Activated T-helper 17 cell treated with anti-CD3 and anti-CD28 coated beads, Interleukin-2, amount 50 U/mL, for 72 hours (primary cell): ENCODE data around the gene MPZL2. TPM values are rescaled to one million over a fixed set of nuclear protein-coding genes. Genes with fewer than 3 reads are reported as not detected.

Experiments
- ATAC-seq: fragments of 150-1000 bp; cut with Tn5 transposase; replicated peaks from 2 replicates; pipeline ENCODE4 v1.10.0; 2021; ENCODE audit warnings: mild to moderate bottlenecking, moderate library complexity
- H3K27ac Mint-ChIP-seq: one replicate; pipeline ENCODE4 v1.8.0; 2022; ENCODE audit warnings: mixed read lengths
- H3K27me3 Mint-ChIP-seq: one replicate; pipeline ENCODE4 v1.8.0; 2022; ENCODE audit warnings: mixed read lengths
- H3K36me3 Mint-ChIP-seq: one replicate; pipeline ENCODE4 v1.8.0; 2022; ENCODE audit warnings: low read depth, mild to moderate bottlenecking, mixed read lengths
- H3K4me1 Mint-ChIP-seq: one replicate; pipeline ENCODE4 v1.8.0; 2022; ENCODE audit warnings: mixed read lengths
- H3K4me3 Mint-ChIP-seq: one replicate; pipeline ENCODE4 v1.8.0; 2022; ENCODE audit warnings: mild to moderate bottlenecking, mixed read lengths
- H3K9me3 Mint-ChIP-seq: one replicate; pipeline ENCODE4 v1.8.0; 2022; ENCODE audit warnings: mixed read lengths
- total RNA-seq, 2 donors: library from RNA; stranded (reverse); gene quantifications; one replicate each; pipeline ENCODE4 v1.2.3, GENCODE V29; 2022

The MPZL2 gene
- total RNA-seq, 2 donors from 2014 or later, result 2.8 to 21.7 TPM

DNA sequence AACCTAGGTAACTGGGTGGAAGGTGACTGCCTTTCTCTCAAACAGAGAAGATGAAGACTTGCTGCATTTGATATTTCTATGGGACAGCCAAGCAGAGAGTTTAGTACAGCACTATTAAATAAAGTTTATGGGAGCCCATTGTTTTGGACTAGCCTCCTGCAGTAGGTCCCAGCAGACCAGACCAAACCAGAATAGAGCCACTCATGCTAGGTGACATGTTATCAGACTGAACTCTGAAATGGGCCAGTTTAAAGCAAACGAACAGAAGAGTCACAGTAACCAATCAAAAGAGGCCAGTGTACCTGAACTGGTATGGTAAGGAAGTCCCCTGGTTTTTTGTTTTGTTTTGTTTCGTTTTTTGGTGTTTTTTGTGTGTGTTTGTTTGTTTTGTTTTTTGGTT, 7.9 kb upstream of the MPZL2 start:
- ATAC-seq, result no peak
- Mint-ChIP-seq H3K4me3 (no peak overlapping the region), H3K27ac (no peak overlapping the region), H3K9me3 (no peaks in the 10 kb centered on the region), H3K4me1 (peaks cover 18% of the 10 kb centered on the region), H3K27me3 (no peaks in the 10 kb centered on the region), H3K36me3 (no peaks in the 10 kb centered on the region)

DNA sequence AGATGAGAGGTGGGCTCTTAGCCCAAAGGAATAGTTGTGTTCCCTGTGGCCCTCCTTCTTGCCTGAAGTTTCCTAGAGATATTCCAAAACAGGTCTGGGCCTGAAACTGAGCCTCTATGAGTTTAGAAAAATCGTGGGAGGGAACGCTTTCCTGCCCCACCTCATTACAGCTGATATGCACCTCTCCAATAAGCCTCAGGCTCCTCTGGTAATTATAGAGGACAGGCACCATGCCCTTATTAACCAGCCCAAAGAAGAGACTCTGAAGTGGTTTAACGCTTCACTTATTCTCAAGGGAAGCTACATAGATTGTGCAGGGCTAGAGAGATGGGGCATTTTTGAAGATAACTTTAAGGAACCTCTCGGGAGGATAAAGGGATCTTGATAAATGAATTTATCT, 3.4 kb upstream of the MPZL2 start:
- ATAC-seq, result no peak
- peaks cover 15% of the 10 kb centered on the region for H3K4me1 Mint-ChIP-seq
- no peaks in the 10 kb centered on the region for H3K36me3 Mint-ChIP-seq
- no peaks in the 10 kb centered on the region for H3K9me3 Mint-ChIP-seq
- no peak overlapping the region for H3K27ac Mint-ChIP-seq
- H3K27me3 Mint-ChIP-seq, result no peaks in the 10 kb centered on the region
- no peak overlapping the region for H3K4me3 Mint-ChIP-seq

DNA sequence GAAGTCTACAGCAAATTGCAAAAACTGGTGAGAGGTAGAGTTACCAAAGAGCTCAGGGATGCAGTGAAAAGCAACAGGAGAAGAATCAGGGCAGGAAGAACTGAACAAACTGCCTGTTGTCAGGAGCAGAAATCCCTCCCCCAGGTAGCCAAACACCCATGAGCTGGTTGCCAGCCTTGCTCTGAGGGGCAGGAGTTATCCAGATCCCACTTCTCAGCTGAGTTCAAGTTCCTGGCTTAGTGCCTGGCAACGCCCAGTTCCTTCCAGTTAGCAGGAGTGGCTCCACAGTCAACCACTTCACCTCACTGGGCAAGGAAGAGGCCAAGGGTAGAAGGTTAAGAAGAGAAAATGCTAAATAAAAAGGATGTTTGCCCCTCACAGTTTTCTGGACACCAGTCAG, 1.9 kb upstream of the MPZL2 start:
- Mint-ChIP-seq H3K4me1 (peaks cover 9% of the 10 kb centered on the region), H3K9me3 (no peaks in the 10 kb centered on the region), H3K4me3 (no peak overlapping the region), H3K27me3 (no peaks in the 10 kb centered on the region), H3K36me3 (peaks cover 11% of the 10 kb centered on the region), H3K27ac (peak overlapping the region; percentile 9)
- no peak for ATAC-seq

DNA sequence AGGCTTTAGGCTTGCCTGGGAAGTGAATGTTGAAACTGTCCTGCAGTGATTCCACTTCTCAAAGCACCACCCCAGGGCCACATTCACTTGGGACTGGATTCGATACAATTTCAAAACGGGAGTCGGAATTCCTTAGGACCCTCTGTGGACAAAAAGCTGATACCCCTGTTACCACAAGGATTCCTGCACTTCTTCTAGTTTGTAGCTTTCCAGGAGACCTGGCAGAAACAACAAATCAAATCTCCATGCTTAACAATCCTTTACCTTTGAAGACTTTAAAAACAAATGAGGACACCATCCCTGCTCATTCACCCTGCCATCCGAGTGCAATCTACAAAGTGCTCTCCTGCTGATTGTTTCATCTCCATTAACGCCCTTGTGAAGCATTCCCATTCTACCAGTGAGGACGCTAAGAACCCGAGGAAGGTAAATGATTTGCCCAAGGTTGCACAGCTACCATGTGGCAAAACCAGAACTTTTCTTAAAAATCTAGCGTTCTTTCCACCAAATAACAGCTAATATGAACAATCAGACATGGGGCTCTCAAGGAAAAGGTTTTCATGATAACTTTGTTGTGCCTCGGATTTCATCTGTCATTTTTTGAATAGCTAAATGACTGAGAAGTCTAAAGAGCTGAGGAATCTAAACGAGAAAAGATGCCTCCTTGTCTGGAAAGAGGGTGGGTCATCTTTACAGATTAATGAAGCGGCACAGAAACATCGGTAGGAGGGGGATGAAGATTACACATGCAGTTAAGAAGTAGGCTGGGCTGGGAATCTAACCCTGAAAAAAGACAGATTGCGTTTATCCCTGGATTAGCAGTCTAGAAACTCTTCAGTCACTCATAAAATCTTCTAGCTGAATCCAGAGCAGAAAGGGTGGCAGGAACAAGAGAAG, 720 bp upstream of the MPZL2 start:
- Mint-ChIP-seq H3K9me3 (no peaks in the 10 kb centered on the region), H3K27me3 (no peaks in the 10 kb centered on the region), H3K27ac (peak overlapping the region; percentile 60), H3K36me3 (peaks cover 15% of the 10 kb centered on the region), H3K4me1 (peaks cover 19% of the 10 kb centered on the region), H3K4me3 (peak overlapping the region; percentile 81)
- ATAC-seq, result no peak

DNA sequence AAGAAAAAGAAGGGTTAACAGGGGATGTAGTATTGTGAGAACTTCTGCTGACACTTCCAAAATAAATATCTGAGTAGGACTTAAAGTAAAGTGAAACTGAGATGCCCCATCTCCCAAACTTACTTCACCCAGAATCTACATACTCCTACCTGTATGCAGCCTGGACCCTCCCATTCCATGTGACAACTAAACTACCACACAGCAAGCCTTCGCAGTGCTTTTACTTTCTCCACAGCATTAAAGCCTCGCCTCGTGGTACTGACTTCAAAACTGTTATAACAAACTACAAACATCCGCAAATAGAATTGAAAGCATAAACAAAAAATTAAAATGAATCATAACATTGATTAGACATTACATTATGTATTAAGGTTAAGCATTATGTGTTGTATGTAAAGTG, 985 bp downstream of the MPZL2 start:
- H3K27ac Mint-ChIP-seq, result peak overlapping the region; percentile 51
- H3K36me3 Mint-ChIP-seq, result peaks cover 26% of the 10 kb centered on the region
- ATAC-seq, result no peak
- H3K4me1 Mint-ChIP-seq, result peaks cover 20% of the 10 kb centered on the region
- H3K27me3 Mint-ChIP-seq, result no peaks in the 10 kb centered on the region
- H3K4me3 Mint-ChIP-seq, result peak overlapping the region; percentile 81
- no peaks in the 10 kb centered on the region for H3K9me3 Mint-ChIP-seq

DNA sequence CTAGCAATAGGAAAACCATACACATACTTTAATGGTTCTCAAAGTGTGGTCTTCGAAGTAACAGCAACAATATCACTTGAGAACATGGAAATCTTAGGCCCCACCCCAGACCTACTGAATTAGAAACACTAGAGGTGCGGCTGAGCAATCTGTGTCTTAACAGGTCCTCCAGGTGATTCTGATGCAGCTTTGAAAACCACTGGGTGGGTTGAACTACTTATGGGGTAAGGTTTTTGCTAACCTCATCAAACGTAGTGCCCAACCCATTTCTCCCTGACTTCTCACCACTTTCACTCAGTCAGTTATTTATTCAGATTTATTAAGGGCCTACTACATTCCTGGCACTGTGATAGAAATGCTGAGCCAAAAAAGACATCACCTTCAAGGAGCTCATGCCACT, 3.7 kb downstream of the MPZL2 start:
- Mint-ChIP-seq H3K9me3 (no peaks in the 10 kb centered on the region), H3K4me3 (peak overlapping the region; percentile 6), H3K4me1 (peaks cover 20% of the 10 kb centered on the region), H3K27me3 (no peaks in the 10 kb centered on the region), H3K27ac (no peak overlapping the region), H3K36me3 (peaks cover 36% of the 10 kb centered on the region)
- ATAC-seq, result peak; percentile 34

DNA sequence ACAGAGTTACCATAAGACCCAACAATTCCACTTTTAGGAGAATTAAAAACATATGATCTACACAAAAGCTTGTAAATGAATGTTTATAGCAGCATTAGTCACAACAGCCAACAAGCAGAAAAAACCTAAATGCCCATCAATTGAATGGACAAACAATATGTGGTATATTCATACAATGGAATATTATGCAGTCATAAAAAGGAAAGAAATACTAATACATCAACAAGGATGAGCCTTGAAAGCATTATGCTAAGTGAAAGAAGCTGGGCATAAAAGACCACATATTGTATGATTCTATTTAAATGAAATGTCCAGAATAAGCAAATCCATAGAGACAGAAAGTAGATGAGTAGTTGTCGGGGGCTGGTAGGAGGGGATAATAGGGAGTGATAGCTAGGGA, 5.0 kb downstream of the MPZL2 start:
- H3K36me3 Mint-ChIP-seq, result peaks cover 36% of the 10 kb centered on the region

DNA sequence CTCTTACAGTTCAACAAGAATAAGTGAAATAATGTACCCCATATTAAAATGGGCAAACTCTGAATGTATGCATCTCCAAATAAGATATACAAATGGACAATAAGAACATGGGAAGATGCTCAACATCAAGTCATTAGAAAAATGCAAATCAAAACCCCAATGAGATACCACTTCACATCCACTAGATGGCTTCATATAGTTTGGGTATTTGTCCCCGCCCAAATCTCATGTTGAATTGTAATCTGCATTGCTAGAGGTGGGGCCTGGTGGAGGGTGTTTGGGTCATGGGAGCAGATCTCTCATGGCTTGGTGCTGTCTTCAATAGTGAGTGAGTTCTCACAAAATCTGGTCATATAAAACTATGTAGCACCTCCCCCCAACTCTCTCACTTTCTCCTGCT, 5.7 kb downstream of the MPZL2 start:
- H3K9me3 Mint-ChIP-seq, result no peaks in the 10 kb centered on the region
- no peak overlapping the region for H3K4me3 Mint-ChIP-seq
- H3K27ac Mint-ChIP-seq, result no peak overlapping the region
- H3K27me3 Mint-ChIP-seq, result no peaks in the 10 kb centered on the region
- peaks cover 15% of the 10 kb centered on the region for H3K4me1 Mint-ChIP-seq
- ATAC-seq, result peak; percentile 44
- peaks cover 36% of the 10 kb centered on the region for H3K36me3 Mint-ChIP-seq

More for the DNA sequence above, 5.0 kb downstream of the MPZL2 start:
- Mint-ChIP-seq H3K4me3 (no peak overlapping the region), H3K9me3 (no peaks in the 10 kb centered on the region), H3K27me3 (no peaks in the 10 kb centered on the region), H3K27ac (no peak overlapping the region), H3K4me1 (peaks cover 16% of the 10 kb centered on the region)
- ATAC-seq, result no peak

DNA sequence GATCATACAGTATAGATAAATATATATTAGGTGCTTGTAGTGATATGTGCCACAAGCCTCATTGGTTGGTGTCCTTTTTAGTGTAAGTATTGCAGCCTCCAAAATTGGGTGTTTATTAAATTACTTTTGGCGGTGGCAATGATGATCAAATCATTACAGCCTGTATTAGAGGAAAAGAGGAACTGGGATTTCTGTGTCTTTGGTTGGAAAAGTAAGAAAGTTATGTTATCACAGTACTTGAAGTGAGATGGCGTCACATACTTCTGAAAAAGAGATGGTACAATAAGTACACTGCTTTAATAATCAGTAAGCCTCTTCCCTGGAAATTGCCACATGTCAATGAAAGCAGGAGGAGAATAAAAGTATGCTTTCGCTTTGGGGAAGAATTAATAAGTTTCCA, 11.4 kb downstream of the MPZL2 start:
- Mint-ChIP-seq H3K36me3 (peaks cover 35% of the 10 kb centered on the region), H3K4me1 (peaks cover 10% of the 10 kb centered on the region), H3K27me3 (no peaks in the 10 kb centered on the region), H3K27ac (peak overlapping the region; percentile 99), H3K9me3 (peaks cover 2% of the 10 kb centered on the region), H3K4me3 (peak overlapping the region; percentile 98)
- ATAC-seq, result no peak

DNA sequence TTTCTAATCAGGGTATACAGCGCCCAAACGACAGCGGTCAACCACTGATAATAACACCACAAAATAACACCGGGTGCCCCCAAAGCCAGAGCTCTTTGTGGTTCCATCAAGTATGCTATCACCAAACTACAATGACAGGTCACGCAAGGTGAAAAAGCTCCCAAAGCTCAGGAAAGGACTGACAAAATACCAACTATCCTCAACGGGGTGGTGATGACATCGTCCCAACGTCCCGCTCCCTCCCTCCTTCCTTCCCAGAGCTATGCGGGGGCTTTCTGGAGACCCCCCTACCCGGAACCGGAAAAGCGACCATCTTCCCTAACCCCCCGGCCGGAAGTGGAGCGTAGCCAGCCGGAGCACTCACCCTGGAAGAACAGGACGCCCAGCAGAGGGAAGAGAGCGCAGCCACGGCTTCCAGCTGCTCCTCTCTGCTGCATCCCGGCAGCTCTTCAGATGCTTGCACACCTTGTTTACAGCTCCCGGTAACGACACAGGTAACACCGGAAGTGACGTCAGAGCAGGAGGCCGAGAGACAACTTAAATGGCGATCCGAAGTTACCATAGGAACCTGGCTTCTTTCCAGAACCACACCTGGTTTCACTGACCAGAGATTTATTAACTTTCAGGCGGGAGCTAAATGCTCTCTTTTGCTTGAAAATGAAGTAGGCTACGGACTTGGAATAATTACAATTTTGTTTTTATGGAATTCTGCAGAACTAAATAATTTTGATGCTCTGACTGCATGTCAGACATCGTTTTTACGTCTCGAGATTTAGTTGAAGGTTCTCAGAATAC, 12.0 kb downstream of the MPZL2 start, which contains the start of gene MPZL3:
MPZL3 (minus strand) TSS at position 508 of the 795 bp plus-strand sequence; CDS start at position 437, 71 bp downstream.
- H3K27me3 Mint-ChIP-seq, result no peaks in the 10 kb centered on the region
- H3K36me3 Mint-ChIP-seq, result peaks cover 41% of the 10 kb centered on the region
- peak; percentile 74 for ATAC-seq
- H3K4me1 Mint-ChIP-seq, result peaks cover 17% of the 10 kb centered on the region
- H3K4me3 Mint-ChIP-seq, result peak within 1 kb of the TSS; percentile 98
- H3K27ac Mint-ChIP-seq, result peak within 1 kb of the TSS; percentile 99
- peaks cover 4% of the 10 kb centered on the region for H3K9me3 Mint-ChIP-seq

DNA sequence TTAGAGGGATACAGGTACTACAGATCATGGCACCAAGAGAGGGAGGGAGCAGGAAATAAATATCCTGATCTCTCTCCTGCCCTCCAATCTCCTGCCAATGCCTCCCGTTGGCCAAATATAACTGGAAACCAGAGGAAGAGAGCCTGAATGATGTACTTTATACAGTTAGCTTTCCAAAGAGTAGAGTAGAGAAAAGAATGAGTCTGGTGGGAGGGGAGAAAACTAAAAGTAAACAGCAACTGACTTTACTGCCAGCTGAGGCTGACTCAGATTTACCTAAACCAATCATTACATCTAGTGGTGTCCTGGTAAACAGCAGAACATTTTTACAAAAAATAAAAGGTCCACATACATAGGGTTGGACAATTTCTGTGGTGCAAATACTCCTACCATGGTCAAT, 17.1 kb downstream of the MPZL2 start:
- Mint-ChIP-seq H3K36me3 (peaks cover 64% of the 10 kb centered on the region), H3K27ac (peak overlapping the region; percentile 99), H3K27me3 (no peaks in the 10 kb centered on the region), H3K9me3 (peaks cover 4% of the 10 kb centered on the region), H3K4me1 (peaks cover 52% of the 10 kb centered on the region), H3K4me3 (peak overlapping the region; percentile 92)
- ATAC-seq, result peak; percentile 69

DNA sequence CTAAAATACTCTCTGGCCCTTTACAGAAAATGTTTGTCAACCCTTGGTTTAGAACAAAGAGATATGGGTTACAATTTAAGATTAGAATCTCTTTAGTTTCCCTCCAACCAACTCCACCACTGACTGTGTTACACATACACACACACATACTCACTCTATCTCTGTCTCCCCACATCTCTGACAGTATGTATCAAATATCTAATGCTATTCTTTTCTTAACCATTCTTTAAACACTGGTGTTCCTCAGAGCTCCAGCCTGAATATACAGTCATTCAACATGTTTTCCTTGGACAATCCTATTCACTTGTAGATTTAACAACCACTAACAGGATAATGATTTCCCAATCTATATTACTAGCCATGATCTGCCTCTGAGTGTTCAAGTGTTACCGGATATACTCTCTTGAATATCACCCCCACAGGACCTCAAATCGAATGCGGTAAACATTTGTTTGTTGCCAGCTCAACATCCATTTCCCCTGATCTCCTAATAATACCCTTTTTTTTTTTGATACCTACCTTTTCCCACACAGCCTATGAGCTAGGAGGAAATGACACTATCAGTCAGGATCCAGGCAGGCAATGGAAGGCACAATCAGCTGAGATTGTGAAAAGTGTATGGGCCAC, 18.0 kb downstream of the MPZL2 start:
- Mint-ChIP-seq H3K9me3 (peaks cover 4% of the 10 kb centered on the region), H3K27ac (peak overlapping the region; percentile 99), H3K36me3 (peaks cover 67% of the 10 kb centered on the region), H3K27me3 (no peaks in the 10 kb centered on the region), H3K4me3 (peak overlapping the region; percentile 92), H3K4me1 (peaks cover 60% of the 10 kb centered on the region)
- ATAC-seq, result peak; percentile 6

DNA sequence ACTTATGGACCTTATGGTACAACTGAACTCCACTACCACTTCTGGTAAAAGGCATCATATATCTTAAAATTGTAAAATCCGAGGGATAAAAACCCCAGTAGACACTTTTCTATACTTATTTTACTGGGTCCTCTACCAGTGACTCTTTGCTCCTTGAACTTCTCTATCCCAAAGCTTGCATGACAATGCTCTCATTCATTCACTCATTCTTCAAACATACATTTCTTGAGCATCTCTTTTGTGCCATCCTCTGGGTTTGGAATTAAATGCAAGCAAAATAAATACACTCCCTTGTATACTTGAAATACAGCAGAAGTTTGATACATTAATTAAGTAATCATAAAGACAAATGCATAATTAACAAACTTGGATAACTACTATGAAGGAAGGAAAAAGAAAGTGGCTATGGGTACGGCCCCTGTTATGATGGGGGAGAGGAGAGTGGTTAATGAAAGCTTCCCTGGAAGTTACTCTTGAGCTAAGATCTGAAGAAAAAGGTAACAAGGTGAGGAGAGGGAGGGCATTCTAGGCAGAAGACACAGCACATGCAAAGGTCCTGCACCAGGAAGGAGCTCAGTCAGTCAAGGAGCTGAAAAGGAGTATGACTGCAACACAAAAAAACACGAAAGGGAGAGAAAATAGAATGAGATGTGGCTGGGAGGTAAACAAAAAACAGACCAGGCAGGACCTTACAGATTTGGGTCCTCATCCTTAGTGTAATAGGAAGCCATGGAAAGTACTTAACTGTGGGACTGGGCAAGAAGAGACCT, 19.9 kb downstream of the MPZL2 start:
- peak; percentile 23 for ATAC-seq
- peaks cover 4% of the 10 kb centered on the region for H3K9me3 Mint-ChIP-seq
- no peaks in the 10 kb centered on the region for H3K27me3 Mint-ChIP-seq
- H3K27ac Mint-ChIP-seq, result peak overlapping the region; percentile 99
- peaks cover 60% of the 10 kb centered on the region for H3K4me1 Mint-ChIP-seq
- peaks cover 75% of the 10 kb centered on the region for H3K36me3 Mint-ChIP-seq
- H3K4me3 Mint-ChIP-seq, result peak overlapping the region; percentile 92

DNA sequence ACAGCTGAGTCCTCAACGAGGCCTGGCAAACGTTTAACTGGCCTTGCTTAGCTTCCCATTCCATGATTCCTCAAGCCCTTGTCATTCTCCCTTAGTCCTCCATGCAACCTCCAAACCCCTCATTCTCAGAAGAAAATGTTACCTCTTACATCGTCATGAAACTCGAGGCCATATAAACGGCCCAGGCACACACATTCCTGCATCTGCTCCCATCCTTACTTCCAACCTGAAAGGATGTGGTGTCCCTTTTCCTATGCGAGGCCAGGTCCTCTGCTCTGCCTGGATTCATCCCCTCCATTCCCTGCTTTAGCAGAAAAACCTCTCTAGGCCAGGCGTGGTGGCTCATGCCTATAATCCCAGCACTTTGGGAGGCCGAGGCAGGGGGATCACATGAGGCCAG, 20.9 kb downstream of the MPZL2 start:
- H3K4me3 Mint-ChIP-seq, result peak overlapping the region; percentile 92
- no peaks in the 10 kb centered on the region for H3K27me3 Mint-ChIP-seq
- H3K27ac Mint-ChIP-seq, result peak overlapping the region; percentile 99
- H3K9me3 Mint-ChIP-seq, result peaks cover 4% of the 10 kb centered on the region
- peaks cover 68% of the 10 kb centered on the region for H3K4me1 Mint-ChIP-seq
- no peak for ATAC-seq
- H3K36me3 Mint-ChIP-seq, result peaks cover 86% of the 10 kb centered on the region
